ENCODE results near the gene RFXAP.

Gene RFXAP

GRCh38 chr13:36866232-36866631 lies 47.2 kb downstream of the RFXAP start:
- no peak for DNase-seq (ENCODE audit: low spot score)

- DNase-seq (ENCODE audit: low spot score) = no peak
These were observed 51.1 kb downstream of the RFXAP start for GRCh38 chr13:36870050-36870692.

- DNase-seq (ENCODE audit: low spot score) = no peak
These were observed 53.6 kb downstream of the RFXAP start for GRCh38 chr13:36872621-36873020.

GRCh38 chr13:36875431-36875830 lies 56.4 kb downstream of the RFXAP start:
- no peak for DNase-seq (ENCODE audit: low spot score)

- DNase-seq (ENCODE audit: low spot score) = no peak
These were observed 56.9 kb downstream of the RFXAP start for GRCh38 chr13:36875961-36876360.

Measured in germinal center (tissue), 1 donor.